ENCODE data around the gene TGFBR1. TPM values are rescaled to one million over a fixed set of nuclear protein-coding genes. Genes with fewer than 3 reads are reported as not detected.

The TGFBR1 gene
- total RNA-seq, 2 experiments from 2014 or later: 12.9 to 14.6 TPM

DNA sequence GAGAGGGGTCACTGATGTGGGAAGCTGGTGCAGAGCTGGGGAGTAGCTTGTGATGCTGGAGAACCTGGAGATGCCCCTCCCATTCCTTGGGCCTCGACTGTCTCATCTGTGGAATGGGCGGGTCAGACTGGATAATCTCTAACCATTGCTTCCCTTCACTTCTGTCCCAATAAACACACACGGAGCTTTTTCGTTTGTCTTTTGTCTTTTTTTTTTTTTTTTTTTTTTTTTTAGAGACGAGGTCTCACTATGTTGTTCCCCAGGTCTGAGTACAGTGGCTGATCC is 80.4 kb downstream of the TGFBR1 start:
- no peak for TF ChIP-seq CTCF (IDR thresholded peaks at IDR 0.05)
- Mint-ChIP-seq H3K4me1 (ENCODE audit: low read depth) (peaks cover 18% of the 10 kb centered on the region), H3K27me3 (peaks cover 8% of the 10 kb centered on the region), H3K9me3 (no peaks in the 10 kb centered on the region), H3K36me3 (ENCODE audit: low read depth) (no peaks in the 10 kb centered on the region), H3K4me3 (no peak overlapping the region), H3K27ac (no peak overlapping the region)
- intact Hi-C loops (cut with DNase I, micrococcal nuclease): loop anchor here (5.0 to 10.0 kb wide), 6 partner anchors 37 to 1410 kb away; partner anchors contain the start of genes ALG2 (in 1 of the 2) and SEC61B (in 1 of the 2)
- ChIA-PET POLR2A (no interaction called here), CTCF (interaction anchor here (0.6 to 1.0 kb wide), 2 partner anchors 8 to 1118 kb away, joined by 3 read pairs; no protein-coding TSS in a partner anchor)
- peaks cover 12% of the 10 kb centered on the region for H3K4me1 ChIP-seq (ENCODE audit: insufficient read depth, low read length)
- ATAC-seq (ENCODE audit: poor library complexity) (no peak), DNase-seq (no peak)
- no peaks in the 10 kb centered on the region for H3K9me3 ChIP-seq (ENCODE audit: control insufficient read depth in 1 of 2, insufficient read depth in 1 of 2, low read length in 2 of 2)
- H3K36me3 ChIP-seq (ENCODE audit: insufficient read depth, low read length): no peaks in the 10 kb centered on the region
- H3K27me3 ChIP-seq (ENCODE audit: control insufficient read depth in 1 of 2, insufficient read depth in 2 of 2, low read length in 2 of 2): no peaks in the 10 kb centered on the region
- no peak overlapping the region for H3K4me3 ChIP-seq (ENCODE audit: low read length)
- no peak overlapping the region for H3K27ac ChIP-seq (ENCODE audit: low read depth in 1 of 2, low read length in 2 of 2)

GRCh38 chr9:99185934-99186333 is 81.0 kb downstream of the TGFBR1 start:
- DNase-seq (no peak), ATAC-seq (ENCODE audit: poor library complexity) (no peak)
- CTCF ChIA-PET: no interaction called here
- POLR2A ChIA-PET: no interaction called here
- H3K27ac ChIP-seq (ENCODE audit: low read depth in 1 of 2, low read length in 2 of 2): no peak overlapping the region
- H3K4me1 ChIP-seq (ENCODE audit: insufficient read depth, low read length): peaks cover 12% of the 10 kb centered on the region
- H3K36me3 ChIP-seq (ENCODE audit: insufficient read depth, low read length): no peaks in the 10 kb centered on the region
- intact Hi-C loops (cut with DNase I, micrococcal nuclease): loop anchor here (5.0 to 10.0 kb wide), 6 partner anchors 36 to 1409 kb away; partner anchors contain the start of genes ALG2 (in 1 of the 2) and SEC61B (in 1 of the 2)
- H3K36me3 Mint-ChIP-seq (ENCODE audit: low read depth): no peaks in the 10 kb centered on the region
- no peak overlapping the region for H3K4me3 Mint-ChIP-seq
- no peaks in the 10 kb centered on the region for H3K9me3 Mint-ChIP-seq
- H3K4me1 Mint-ChIP-seq (ENCODE audit: low read depth): peaks cover 18% of the 10 kb centered on the region
- no peak overlapping the region for H3K27ac Mint-ChIP-seq
- H3K4me3 ChIP-seq (ENCODE audit: low read length): no peak overlapping the region
- no peak for TF ChIP-seq CTCF (IDR thresholded peaks at IDR 0.05)
- H3K27me3 ChIP-seq (ENCODE audit: control insufficient read depth in 1 of 2, insufficient read depth in 2 of 2, low read length in 2 of 2): no peaks in the 10 kb centered on the region
- no peaks in the 10 kb centered on the region for H3K9me3 ChIP-seq (ENCODE audit: control insufficient read depth in 1 of 2, insufficient read depth in 1 of 2, low read length in 2 of 2)
- H3K27me3 Mint-ChIP-seq: peaks cover 8% of the 10 kb centered on the region

- no peak for ATAC-seq (ENCODE audit: poor library complexity)
- Mint-ChIP-seq H3K36me3 (ENCODE audit: low read depth) (no peaks in the 10 kb centered on the region), H3K27me3 (peaks cover 8% of the 10 kb centered on the region), H3K27ac (no peak overlapping the region), H3K9me3 (no peaks in the 10 kb centered on the region), H3K4me3 (no peak overlapping the region), H3K4me1 (ENCODE audit: low read depth) (peaks cover 13% of the 10 kb centered on the region)
- Histone ChIP-seq H3K27ac (ENCODE audit: low read depth in 1 of 2, low read length in 2 of 2) (no peak overlapping the region), H3K9me3 (ENCODE audit: control insufficient read depth in 1 of 2, insufficient read depth in 1 of 2, low read length in 2 of 2) (no peaks in the 10 kb centered on the region), H3K4me3 (ENCODE audit: low read length) (no peak overlapping the region), H3K27me3 (ENCODE audit: control insufficient read depth in 1 of 2, insufficient read depth in 2 of 2, low read length in 2 of 2) (peaks cover 0 to 3% of the 10 kb centered on the region in 2 experiments), H3K36me3 (ENCODE audit: insufficient read depth, low read length) (no peaks in the 10 kb centered on the region), H3K4me1 (ENCODE audit: insufficient read depth, low read length) (peaks cover 12% of the 10 kb centered on the region)
- no peak for DNase-seq
- ChIA-PET CTCF (no interaction called here), POLR2A (no interaction called here)
- intact Hi-C loops (cut with DNase I, micrococcal nuclease): loop anchor here (5.0 to 10.0 kb wide), 6 partner anchors 35 to 1407 kb away; partner anchors contain the start of genes ALG2 (in 1 of the 2) and SEC61B (in 1 of the 2)
- TF ChIP-seq CTCF (IDR thresholded peaks at IDR 0.05): no peak
These were observed 82.4 kb downstream of the TGFBR1 start for GRCh38 chr9:99187311-99187710.
